Esophagus (tissue), 2 donors: ENCODE measurements around the gene TTC28. TPM values are rescaled to one million over a fixed set of nuclear protein-coding genes. Genes with fewer than 3 reads are reported as not detected.

Source experiments
- H3K27ac ChIP-seq, 2 donors: one replicate each; pipeline ENCODE4 v1.5.1; 2013; ENCODE audit warnings: low read depth in 2 of 2, mild to moderate bottlenecking in 2 of 2, inconsistent platforms in 1 of 2, low read length in 1 of 2, moderate library complexity in 1 of 2
- H3K27me3 ChIP-seq, 2 donors: one replicate each; pipeline ENCODE4 v1.6.1; 2013; ENCODE audit warnings: low read length in 2 of 2, control low read depth in 1 of 2, mild to moderate bottlenecking in 1 of 2; ENCODE audit not compliant: insufficient read depth in 2 of 2, control insufficient read depth in 1 of 2
- H3K36me3 ChIP-seq, 2 donors: one replicate each; pipeline ENCODE4 v1.6.1; 2013; ENCODE audit warnings: low read length in 1 of 2; ENCODE audit not compliant: control insufficient read depth in 2 of 2, insufficient read depth in 2 of 2
- H3K4me1 ChIP-seq, 2 donors: one replicate each; pipeline ENCODE4 v1.6.1; 2013; ENCODE audit warnings: low read length in 1 of 2; ENCODE audit not compliant: control insufficient read depth in 2 of 2, insufficient read depth in 2 of 2
- H3K4me3 ChIP-seq, 2 donors: one replicate each; pipeline ENCODE4 v1.5.1; 2013; ENCODE audit warnings: low read length in 2 of 2, mild to moderate bottlenecking in 2 of 2, low read depth in 1 of 2, moderate library complexity in 1 of 2
- H3K9me3 ChIP-seq, 2 donors: one replicate each; pipeline ENCODE4 v1.6.1; 2013; ENCODE audit warnings: mild to moderate bottlenecking in 2 of 2, low read depth in 1 of 2, low read length in 1 of 2, moderate library complexity in 1 of 2; ENCODE audit not compliant: control insufficient read depth in 2 of 2, insufficient read depth in 1 of 2
- WGBS, 2 donors: extraction: QIAGEN DNeasy Blood & Tissue Kit; methylation state at CpG; one replicate each; pipeline ENCODE4 v1.1.7; 2013; 5-methylcytosine and 5-hydroxymethylcytosine counted together
- polyA plus RNA-seq, 2 donors: library from polyadenylated mRNA; stranded (reverse); fragments of 200-250 nt; gene quantifications; one replicate each; pipeline ENCODE4 v1.2.3, GENCODE V29; 2013
- donor health status: healthy with polysubstance abuse.
- donor health status: Bipolar disorder and iron deficiency.

Gene TTC28
- polyA plus RNA-seq, 2 donors, result 1.4 to 2.6 TPM

GRCh38 chr22:28143241-28143865 is 536.3 kb downstream of the TTC28 start:
- H3K4me3 ChIP-seq, result no peak overlapping the region
- H3K27ac ChIP-seq, result no peak overlapping the region
- no peaks in the 10 kb centered on the region for H3K27me3 ChIP-seq
- no peaks in the 10 kb centered on the region for H3K36me3 ChIP-seq
- no peaks in the 10 kb centered on the region for H3K9me3 ChIP-seq
- 84 to 88% methylated on average over 2 of the region's 2 CpGs for WGBS, 2 donors
- H3K4me1 ChIP-seq, result no peaks in the 10 kb centered on the region

- H3K36me3 ChIP-seq, result no peaks in the 10 kb centered on the region
- H3K27ac ChIP-seq, result no peak overlapping the region
- no peaks in the 10 kb centered on the region for H3K4me1 ChIP-seq
- no peaks in the 10 kb centered on the region for H3K27me3 ChIP-seq
- no peak overlapping the region for H3K4me3 ChIP-seq
- H3K9me3 ChIP-seq, result no peaks in the 10 kb centered on the region
- 54 to 62% methylated on average over 2 of the region's 2 CpGs for WGBS, 2 donors
Measured at GRCh38 chr22:28142361-28142961, 537.2 kb downstream of the TTC28 start.

GRCh38 chr22:28141614-28142013 is 538.0 kb downstream of the TTC28 start:
- Histone ChIP-seq H3K27ac (no peak overlapping the region), H3K36me3 (no peaks in the 10 kb centered on the region), H3K9me3 (no peaks in the 10 kb centered on the region), H3K27me3 (no peaks in the 10 kb centered on the region), H3K4me1 (no peaks in the 10 kb centered on the region), H3K4me3 (no peak overlapping the region)
- WGBS, 2 donors, result 33 to 53% methylated on average over 2 of the region's 2 CpGs

GRCh38 chr22:28139961-28140360 is 539.7 kb downstream of the TTC28 start:
- H3K4me3 ChIP-seq, result no peak overlapping the region
- no peak overlapping the region for H3K27ac ChIP-seq
- no peaks in the 10 kb centered on the region for H3K4me1 ChIP-seq
- no peaks in the 10 kb centered on the region for H3K9me3 ChIP-seq
- no peaks in the 10 kb centered on the region for H3K36me3 ChIP-seq
- H3K27me3 ChIP-seq, result no peaks in the 10 kb centered on the region
- 62 to 66% methylated on average over 2 of the region's 2 CpGs for WGBS, 2 donors

GRCh38 chr22:28139516-28139915 is 540.1 kb downstream of the TTC28 start:
- 78 to 80% methylated on average over 1 of the region's 1 CpG for WGBS, 2 donors
- Histone ChIP-seq H3K27ac (no peak overlapping the region), H3K4me1 (no peaks in the 10 kb centered on the region)

GRCh38 chr22:28137036-28137435 is 542.6 kb downstream of the TTC28 start:
- no peak overlapping the region for H3K27ac ChIP-seq
- WGBS, 2 donors, result 95% methylated on average over 3 of the region's 3 CpGs
- no peaks in the 10 kb centered on the region for H3K9me3 ChIP-seq
- H3K36me3 ChIP-seq, result no peaks in the 10 kb centered on the region
- H3K4me1 ChIP-seq, result peaks cover 0 to 2% of the 10 kb centered on the region in 2 donors
- no peaks in the 10 kb centered on the region for H3K27me3 ChIP-seq
- no peak overlapping the region for H3K4me3 ChIP-seq

More at GRCh38 chr22:28139516-28139915, 540.1 kb downstream of the TTC28 start:
- no peaks in the 10 kb centered on the region for H3K9me3 ChIP-seq
- H3K4me3 ChIP-seq, result no peak overlapping the region
- no peaks in the 10 kb centered on the region for H3K36me3 ChIP-seq
- no peaks in the 10 kb centered on the region for H3K27me3 ChIP-seq

- Histone ChIP-seq H3K27me3 (no peaks in the 10 kb centered on the region), H3K4me1 (peaks cover 0 to 2% of the 10 kb centered on the region in 2 donors), H3K27ac (no peak overlapping the region), H3K9me3 (no peaks in the 10 kb centered on the region), H3K36me3 (no peaks in the 10 kb centered on the region), H3K4me3 (no peak overlapping the region)
- 82 to 87% methylated on average over 2 of the region's 2 CpGs for WGBS, 2 donors
Measured at GRCh38 chr22:28132466-28132865, 547.2 kb downstream of the TTC28 start.

GRCh38 chr22:28129319-28129962 is 550.2 kb downstream of the TTC28 start:
- peaks cover 0 to 2% of the 10 kb centered on the region in 2 donors for H3K4me1 ChIP-seq
- H3K36me3 ChIP-seq, result no peaks in the 10 kb centered on the region
- H3K9me3 ChIP-seq, result no peaks in the 10 kb centered on the region
- H3K27me3 ChIP-seq, result no peaks in the 10 kb centered on the region
- H3K4me3 ChIP-seq, result no peak overlapping the region
- H3K27ac ChIP-seq, result no peak overlapping the region
- WGBS, 2 donors, result 89 to 91% methylated on average over 7 of the region's 7 CpGs

- Histone ChIP-seq H3K27me3 (no peaks in the 10 kb centered on the region), H3K4me3 (no peak overlapping the region), H3K27ac (no peak overlapping the region), H3K9me3 (no peaks in the 10 kb centered on the region), H3K4me1 (peaks cover 0 to 2% of the 10 kb centered on the region in 2 donors), H3K36me3 (no peaks in the 10 kb centered on the region)
- WGBS, 2 donors, result 93 to 94% methylated on average over 4 of the region's 4 CpGs
Measured at GRCh38 chr22:28128827-28129226, 550.8 kb downstream of the TTC28 start.
